ENCODE measurements around the gene AADACL3.
"Not testable (repeated sequence)": the region's sequence is repeated elsewhere in the genome, so short reads cannot be mapped to it uniquely, and the experiment has no call there.

AADACL3 gene, protein sequence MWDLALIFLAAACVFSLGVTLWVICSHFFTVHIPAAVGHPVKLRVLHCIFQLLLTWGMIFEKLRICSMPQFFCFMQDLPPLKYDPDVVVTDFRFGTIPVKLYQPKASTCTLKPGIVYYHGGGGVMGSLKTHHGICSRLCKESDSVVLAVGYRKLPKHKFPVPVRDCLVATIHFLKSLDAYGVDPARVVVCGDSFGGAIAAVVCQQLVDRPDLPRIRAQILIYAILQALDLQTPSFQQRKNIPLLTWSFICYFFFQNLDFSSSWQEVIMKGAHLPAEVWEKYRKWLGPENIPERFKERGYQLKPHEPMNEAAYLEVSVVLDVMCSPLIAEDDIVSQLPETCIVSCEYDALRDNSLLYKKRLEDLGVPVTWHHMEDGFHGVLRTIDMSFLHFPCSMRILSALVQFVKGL

DNA sequence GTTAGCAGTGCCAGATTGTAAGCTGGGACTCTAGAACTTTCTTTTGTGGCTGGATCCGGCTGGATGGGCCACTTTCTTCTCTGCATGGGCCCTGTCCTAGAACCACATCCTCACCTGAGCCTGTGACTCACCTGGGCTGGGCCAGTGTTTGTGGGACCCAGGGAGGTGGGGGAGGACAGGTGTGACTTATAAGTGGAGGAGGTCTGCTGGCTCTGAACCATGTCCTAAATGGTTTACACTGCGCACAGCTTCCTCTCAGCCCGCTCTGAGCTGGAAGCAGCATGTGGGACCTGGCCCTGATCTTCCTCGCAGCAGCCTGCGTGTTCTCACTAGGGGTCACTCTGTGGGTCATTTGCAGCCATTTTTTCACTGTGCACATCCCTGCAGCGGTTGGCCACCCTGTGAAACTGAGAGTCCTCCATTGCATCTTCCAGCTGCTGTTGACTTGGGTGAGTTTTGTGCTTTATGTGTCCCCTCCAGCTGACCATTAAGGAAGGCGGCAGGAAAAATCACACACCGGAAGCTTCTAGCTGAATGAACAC, at the start of gene AADACL3:
Gene AADACL3 (plus strand): TSS at position 215 of the 542 bp plus-strand sequence. CDS start 67 bp downstream, at position 282.
- no peak for DNase-seq (ENCODE audit: low read depth)

DNA sequence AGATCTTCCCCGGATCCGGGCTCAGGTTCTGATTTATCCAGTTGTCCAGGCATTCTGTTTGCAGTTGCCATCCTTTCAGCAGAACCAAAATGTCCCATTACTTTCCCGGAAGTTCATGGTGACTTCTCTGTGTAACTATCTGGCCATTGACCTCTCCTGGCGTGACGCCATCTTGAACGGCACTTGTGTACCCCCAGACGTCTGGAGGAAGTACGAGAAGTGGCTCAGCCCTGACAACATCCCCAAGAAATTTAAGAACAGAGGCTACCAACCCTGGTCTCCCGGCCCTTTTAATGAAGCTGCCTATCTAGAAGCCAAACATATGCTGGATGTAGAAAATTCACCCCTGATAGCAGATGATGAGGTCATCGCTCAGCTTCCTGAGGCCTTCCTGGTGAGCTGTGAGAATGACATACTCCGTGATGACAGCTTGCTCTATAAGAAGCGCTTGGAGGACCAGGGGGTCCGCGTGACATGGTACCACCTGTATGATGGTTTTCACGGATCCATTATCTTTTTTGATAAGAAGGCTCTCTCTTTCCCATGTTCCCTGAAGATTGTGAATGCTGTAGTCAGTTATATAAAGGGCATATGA, 49.7 kb upstream of the AADACL3 start:
- no peak for DNase-seq (ENCODE audit: low read depth)

DNA sequence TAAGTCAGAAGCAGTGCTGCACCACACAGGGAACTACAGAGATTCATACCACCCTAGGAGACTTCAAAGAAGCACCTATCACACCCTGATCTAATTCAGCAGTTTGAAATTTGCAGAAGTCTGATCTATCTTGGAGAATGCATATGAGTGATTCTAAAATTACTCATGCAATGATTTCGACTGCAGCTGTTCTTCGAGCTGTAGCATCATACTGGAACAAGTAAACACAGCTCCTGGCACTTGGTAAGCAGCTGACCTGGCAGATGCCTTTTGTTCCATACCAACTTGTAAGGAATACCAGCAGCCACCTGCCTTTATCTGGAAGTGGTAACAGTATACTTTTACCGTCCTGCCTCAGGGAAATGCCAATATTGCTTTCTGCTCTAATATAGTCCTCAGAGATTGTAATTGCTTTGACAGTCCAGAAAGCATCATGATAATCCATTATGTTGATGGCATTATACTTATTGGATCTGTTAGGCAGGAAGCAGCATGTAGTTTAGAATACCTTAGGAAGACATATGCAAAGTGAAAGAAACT, 46.3 kb upstream of the AADACL3 start:
- DNase-seq (ENCODE audit: low read depth), result no peak

DNA sequence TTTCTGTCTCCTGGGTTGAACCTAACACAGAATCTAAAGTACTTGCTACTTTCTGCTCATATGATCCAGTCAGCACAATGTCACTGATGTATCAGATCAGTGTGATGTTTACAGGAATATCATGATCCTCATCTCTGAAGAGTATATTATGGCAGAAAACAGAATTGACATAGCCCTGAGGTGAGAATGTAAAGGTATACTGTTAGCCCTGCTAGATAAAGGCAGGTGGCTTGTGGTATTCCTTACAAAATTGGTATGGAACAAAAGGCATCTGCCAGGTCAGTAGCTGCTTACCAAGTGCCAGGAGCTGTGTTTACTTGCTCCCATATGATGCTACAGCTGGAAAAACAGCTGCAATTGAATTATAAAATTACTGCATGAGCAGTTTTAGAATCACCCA, 41.6 kb upstream of the AADACL3 start:
- no peak for DNase-seq (ENCODE audit: low read depth)

- not testable (repeated sequence) for DNase-seq (ENCODE audit: low read depth)
These were observed 39.8 kb upstream of the AADACL3 start for GRCh38 chr1:12676122-12676521.

- DNase-seq (ENCODE audit: low read depth), result no peak
These were observed 38.3 kb upstream of the AADACL3 start for GRCh38 chr1:12677565-12677964.

DNA sequence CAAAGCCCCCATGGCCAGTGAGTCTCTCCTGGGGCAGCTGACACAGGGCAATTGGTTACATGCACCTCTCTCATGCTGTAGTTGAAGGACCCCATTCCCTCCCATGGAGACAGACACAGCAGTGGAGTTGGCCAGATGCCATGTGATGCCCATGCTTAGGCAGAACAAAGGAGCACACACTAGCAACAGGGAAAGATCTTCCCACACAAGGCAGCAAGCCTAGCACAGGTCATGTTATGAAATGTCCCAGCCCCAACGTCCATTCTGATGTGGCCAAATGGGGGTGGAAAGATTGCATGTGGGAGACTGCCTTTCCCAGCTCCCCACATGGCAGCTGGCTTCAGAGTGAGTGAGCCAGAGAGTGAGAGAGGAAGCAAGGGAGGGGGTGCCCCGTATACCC, 37.6 kb upstream of the AADACL3 start:
- DNase-seq (ENCODE audit: low read depth), result no peak

GRCh38 chr1:12678820-12679219, 37.1 kb upstream of the AADACL3 start:
- no peak for DNase-seq (ENCODE audit: low read depth)

DNA sequence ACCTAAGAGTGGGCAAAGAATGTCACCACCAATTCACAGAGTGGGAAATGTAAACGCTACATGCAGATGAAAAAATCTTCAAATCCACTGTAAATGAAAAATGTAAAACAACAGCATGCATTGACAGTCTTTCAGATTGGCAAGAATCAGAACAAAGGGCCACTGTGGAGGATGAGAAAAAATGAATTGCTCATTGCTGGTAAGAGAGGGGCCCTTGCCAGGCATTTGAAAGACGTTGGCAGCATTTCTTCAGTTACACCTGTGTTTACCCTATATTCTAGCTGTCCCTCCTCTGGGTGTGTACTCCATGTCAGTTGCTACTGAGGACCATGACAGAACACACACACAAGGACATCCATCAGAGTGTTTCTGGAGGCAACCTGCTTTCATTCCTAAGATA, 25.8 kb upstream of the AADACL3 start:
- DNase-seq (ENCODE audit: low read depth), result no peak

GRCh38 chr1:12692967-12693782, 22.7 kb upstream of the AADACL3 start:
- DNase-seq (ENCODE audit: low read depth), result no peak

- no peak for DNase-seq (ENCODE audit: low read depth)
These were observed 19.3 kb upstream of the AADACL3 start for GRCh38 chr1:12696658-12697057.

DNA sequence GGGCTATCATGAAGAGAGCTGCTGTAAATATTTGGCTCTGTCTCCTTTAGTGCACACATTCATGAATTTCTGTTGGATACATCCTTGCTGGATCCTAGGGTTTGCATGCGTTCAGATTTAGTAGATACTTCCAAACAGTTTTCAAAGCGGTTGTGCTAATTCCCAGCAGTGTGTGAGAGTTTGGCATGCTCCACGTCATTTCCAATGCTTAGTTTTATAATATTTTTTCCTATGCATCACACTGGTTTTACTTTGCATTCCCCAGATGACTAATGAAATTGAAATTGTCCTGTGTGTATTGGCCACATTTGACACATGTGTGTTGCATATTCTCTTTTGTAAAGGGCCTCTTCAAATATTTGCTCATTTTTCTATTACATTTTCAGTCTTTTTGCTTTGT, 18.5 kb upstream of the AADACL3 start:
- DNase-seq (ENCODE audit: low read depth), result no peak

GRCh38 chr1:12703821-12704451, 12.0 kb upstream of the AADACL3 start:
- no peak for DNase-seq (ENCODE audit: low read depth)

DNA sequence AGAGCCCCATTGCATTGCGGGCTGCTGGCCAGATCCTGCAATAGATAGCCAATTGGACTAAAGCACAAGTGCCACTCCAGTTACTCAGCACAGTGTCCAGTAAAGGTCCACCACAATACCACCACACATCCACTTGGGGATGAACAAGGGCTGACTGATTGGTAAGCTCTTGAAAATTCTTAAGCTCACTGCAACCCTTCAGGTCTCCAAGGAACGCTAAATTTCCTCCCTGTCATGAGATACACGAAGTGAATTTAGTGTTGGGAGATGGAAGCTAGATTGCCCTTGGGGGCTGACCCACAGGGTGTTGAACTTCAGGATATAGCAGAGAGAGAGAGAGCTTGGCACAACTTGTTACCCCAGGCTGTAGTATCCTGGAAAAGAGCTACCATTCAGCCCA, 9.8 kb upstream of the AADACL3 start:
- DNase-seq (ENCODE audit: low read depth), result no peak

DNA sequence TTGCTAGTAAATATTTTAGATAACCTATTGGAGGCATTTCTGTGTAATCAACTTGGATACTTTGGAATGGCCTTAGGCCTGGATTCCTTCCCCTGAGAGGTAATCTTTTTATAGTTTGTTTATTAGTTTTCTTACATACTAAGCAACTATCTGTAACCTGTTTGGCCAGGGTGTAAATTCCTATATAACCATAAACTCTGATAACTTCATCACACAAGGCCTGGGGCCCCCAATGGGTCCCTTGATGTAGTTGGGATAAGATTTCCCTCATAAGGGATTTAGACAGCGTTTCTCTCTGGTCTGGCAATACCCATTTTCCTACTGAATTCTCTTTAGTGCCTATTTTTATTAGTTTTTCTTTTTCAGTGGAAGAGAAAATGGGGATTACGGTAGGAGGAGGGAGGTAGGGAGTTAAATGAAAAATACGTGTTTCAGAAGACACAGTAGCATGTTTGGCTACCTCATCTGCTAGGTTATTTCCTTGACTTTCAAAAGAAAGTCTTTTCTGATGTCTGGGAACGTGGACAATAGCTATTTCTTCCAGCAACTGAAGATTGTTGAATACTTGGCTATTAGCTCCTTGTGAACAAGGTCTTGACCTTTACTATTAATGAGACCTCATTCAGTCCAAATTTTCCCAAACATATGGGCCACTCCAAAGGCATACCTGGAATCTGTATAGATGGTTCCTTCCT, 7.4 kb upstream of the AADACL3 start:
- no peak for DNase-seq (ENCODE audit: low read depth)

DNA sequence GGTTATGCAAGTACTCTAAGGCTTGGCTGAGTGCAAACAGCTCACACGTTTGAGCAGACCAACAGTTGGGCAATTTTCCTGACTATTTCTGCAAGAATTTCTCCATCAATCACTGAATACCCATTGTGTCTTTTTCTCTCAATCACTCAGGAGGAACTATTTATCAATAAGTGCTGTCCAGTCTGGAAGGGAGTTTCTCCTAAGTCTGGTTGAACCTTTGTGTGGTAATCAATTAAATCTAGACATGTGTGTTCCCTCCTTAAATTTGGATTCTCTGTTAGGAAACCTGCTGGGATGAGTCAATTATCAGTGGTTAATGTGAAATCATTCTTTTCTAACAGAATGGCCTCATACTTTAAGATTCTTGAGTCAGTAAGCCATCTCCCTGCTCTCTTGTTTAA, 6.8 kb upstream of the AADACL3 start:
- no peak for DNase-seq (ENCODE audit: low read depth)

DNA sequence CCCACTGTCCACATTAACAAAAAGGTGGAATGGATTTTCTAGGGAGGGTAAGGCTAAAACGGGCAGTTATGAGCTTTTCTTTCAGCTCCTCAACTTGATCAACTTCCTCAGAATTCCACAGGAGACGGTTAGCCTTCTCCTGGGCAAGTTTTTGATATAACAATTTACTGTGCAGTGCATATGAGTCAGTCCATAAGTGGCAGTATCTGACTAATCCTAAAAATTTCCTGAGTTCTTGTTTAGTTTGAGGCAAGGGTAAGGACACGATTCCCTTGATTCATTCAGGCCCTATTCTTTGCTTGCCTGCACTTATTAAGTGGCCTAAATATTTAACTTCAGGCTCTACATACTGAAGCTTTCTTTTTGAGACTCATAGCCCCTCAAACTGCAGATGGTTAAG, 6.2 kb upstream of the AADACL3 start:
- DNase-seq (ENCODE audit: low read depth), result no peak

DNA sequence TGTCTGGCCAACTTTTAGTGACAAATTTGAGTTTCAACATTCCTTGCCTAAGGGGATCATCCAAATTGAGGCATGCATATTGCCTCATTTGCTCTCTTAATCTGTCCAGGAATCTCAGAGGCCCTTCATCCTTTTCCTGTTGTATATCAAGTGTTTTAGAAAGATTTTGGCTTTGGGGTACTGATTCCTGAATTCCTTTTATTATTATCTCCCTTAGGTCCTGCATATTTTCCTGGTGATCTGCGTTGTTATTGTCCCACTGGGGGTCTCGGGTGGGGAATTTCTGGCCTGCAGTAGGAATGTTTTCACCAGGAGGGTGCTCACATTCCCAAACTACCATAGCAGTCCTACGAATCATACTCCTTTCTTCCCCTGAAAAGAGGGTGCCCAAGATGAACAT, 4.4 kb upstream of the AADACL3 start:
- no peak for DNase-seq (ENCODE audit: low read depth)

GRCh38 chr1:12712076-12712475, 3.8 kb upstream of the AADACL3 start:
- no peak for DNase-seq (ENCODE audit: low read depth)

DNA sequence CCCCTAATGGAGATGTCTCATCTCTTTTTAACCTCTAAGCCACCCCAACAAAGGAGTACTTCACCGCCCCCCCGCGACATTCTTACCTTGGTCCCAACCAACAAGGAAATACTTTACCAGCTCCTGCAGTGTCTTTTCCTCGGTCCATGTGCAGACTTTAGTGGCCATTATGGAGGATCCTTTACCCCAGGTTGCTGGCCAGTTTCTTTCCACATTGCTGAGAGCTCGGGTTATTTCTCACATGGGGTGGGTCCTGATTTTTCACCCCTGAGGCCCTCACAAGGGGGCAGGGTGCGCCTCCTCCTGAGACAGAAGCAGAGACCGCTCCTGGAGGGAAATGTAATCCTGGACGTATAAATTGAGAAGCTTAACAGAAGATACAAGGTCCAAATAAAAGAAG, 3.0 kb upstream of the AADACL3 start:
- DNase-seq (ENCODE audit: low read depth), result no peak

DNA sequence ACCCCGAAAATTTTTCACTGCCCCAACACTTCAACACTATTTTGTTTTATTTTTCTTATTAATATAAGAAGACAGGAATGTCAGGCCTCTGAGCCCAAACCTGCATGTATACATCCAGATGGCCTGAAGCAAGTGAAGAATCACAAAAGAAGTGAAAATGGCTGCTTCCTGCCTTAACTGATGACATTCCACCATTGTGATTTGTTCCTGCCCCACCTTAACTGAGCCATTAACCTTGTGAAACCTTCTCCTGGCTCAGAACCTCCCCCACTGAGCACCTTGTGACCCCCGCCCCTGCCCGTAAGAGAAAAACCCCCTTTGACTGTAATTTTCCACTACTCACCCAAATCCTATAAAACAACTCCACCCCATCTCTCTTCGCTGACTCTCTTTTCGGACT, 2.3 kb upstream of the AADACL3 start:
- DNase-seq (ENCODE audit: low read depth), result not testable (repeated sequence)
